NCI-H1694 (cell line): ENCODE data around the gene RAPGEF1.

Experiments
- DNase-seq: peaks from one replicate; lab custom pipeline; 2025; lab: John Stamatoyannopoulos, UW

The RAPGEF1 gene

DNA sequence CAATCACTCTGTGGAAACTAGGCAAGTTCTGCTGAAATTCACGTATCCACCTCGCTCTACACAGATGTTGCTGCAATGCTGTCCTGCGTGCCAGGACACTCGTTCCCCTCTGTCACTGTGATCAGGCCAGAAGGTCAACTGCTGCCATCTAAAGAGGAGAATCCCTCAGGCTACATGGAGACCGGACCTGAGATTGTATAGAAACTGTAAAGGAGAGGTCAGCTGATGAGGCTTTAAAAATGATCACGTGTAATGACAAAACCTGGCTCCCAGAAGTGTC is 114.4 kb downstream of the RAPGEF1 start:
- DNase-seq = no peak

DNA sequence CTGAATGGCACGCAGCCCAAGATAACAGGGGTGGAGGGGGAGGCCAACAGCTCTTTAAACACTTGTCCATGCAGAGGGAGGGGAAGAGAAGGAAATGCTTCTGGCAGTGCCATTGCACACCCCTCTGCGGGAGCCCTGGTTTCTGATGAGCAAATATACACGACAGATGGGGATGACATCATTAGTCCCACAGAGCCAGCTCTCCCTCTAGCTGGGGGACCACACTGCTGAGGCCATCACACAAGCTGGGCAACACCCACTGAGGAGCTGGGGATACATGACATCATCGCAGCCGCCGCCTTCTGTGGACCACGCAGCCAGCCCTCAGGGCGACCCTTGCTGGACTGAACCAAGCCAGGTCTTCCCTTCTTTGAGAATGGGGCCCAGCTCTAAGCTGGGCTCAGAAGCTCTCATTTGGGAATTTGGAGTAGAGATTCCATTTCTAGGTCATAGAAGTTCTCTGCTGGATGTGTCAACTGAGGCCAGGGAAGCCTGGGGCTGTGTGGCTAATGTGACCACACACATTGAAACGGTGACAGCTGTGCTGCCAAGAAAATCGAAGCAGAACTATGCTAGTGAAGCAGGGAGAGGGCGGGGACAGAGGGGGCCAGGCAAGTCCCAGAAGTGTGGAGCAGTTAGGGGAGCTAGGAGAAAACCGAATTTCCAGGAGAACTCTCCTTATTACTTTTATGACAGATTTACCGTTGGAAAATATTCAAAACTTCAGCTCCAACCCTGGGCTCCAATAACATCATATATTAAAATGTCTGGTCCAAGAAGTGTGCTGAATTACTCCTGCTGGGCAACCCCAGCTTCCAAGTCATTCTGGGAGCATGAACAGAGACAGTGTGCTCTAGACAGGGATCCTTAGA is 115.0 kb downstream of the RAPGEF1 start:
- peak; percentile 64 for DNase-seq

DNA sequence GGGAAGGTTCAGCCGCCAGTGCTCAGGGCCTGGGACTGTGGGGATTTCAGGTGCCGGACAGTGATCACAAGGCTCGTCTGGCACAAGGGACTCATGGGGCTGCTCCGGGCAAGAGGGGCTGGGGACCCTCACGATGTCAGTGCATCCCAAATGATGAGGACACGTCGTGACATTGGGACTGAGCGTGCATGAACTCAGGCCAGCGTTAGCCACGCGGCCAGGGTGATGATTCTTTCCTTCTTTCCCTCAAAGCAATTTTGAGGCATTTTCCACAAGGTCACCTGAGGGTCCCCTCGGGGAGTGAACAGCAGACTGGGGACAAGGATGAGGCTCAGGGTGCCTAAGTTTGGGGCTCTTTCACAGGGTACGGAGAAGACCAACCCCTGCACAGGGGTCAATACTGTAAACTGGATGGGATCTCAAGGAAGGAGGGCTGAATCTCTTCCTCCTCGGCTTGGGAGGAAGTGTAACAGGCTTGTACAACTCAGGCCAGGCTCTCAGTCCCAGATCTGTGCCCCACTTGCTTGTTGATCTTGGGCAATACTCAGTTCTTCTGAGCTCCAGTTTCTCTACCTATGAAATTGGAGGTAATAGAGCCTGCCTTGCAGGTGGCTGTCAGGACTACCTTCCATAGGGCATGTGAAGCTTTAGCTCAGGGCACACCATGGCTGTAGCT is 116.1 kb downstream of the RAPGEF1 start:
- no peak for DNase-seq

DNA sequence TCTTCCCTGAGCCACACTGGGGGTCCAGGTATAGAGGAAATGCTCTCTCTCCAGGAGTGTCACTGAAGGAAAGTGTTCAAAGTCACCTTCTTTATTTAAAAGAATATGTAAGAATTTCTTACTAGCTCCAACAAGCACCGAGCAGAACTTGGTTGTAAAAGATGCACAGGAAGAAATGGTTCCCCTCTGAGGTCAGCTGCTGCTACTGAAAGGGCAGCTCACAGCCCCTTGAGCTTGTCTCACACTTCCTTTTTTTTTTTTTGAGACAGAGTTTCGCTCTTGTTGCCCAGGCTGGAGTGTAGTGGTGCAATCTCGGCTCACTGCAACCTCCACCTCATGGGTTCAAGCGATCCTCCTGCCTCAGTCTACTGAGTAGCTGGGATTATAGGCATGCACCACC is 117.4 kb downstream of the RAPGEF1 start:
- no peak for DNase-seq

DNA sequence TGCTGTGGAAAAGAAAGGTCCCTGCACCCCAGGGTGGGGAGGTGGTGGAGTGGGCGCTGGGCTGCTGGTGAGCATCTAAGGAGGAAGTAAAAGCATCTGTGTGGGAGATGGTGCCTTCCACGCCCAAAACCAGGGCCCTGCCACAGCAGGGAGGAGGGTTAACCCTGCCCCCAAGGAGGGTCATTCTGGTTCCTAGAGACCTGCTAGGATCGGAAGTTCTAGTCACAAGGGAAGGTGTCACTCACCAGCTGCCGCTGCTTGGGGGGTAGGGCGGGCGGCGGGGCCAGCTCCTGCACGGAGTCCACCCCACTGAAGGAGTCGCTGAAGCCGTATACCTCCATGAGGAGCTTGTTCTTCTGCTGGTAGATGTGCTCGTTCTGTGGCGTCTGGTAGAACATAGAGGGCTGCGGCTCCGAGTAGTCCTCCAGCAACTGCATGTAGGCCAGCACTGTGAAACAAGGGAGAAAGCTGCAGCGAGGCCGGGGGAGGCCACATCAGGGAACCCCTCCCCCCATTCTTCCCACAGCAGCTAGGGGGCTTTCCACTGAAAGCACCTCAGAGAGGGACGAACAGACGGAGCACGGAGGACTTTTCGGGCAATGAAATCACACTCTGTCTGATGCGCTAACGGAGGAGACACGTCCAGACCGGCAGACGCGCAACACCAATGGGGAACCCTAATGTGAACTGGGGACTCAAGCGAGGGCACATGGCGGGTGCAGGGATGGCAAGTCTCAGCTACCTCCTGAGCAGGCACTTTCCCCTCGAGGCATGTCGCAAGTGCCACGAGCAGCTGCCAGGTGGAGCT is 118.1 kb downstream of the RAPGEF1 start:
- DNase-seq = no peak

DNA sequence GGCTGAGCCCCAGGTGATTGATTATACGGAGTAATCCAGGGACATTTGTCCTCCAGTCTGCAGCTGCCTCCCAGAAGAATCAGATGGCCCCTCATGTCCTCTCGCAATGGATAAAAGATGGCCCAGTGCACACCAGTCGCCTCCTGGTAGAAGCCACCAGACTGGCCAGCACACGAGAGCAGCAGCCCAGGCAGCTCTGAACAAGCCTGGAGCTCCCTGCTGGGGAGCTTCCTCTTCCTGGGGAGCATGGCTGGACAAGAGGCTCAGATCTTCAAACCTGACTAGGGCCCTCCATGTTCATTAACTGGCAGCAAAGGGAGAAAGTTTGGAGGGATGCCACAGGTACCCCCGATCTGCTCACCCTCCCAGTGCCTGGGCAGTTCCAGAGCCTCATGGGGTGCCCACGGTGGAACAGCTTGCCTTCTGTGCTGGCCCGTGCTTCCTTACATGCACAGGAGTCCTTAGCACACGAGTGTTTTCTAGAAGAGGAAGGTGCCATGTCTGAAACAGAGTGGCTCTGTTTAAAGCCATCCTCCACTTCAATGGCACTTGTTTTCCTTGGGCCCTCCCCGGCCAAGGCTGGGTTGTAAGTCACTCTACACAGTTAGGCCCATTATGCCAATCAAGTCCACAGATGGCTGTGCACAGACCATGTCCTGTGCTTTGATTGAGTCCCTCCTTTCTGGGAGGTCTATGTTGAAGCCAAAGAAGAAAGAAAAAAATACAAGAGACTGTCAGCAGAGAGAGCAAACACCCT is 118.9 kb downstream of the RAPGEF1 start:
- no peak for DNase-seq

DNA sequence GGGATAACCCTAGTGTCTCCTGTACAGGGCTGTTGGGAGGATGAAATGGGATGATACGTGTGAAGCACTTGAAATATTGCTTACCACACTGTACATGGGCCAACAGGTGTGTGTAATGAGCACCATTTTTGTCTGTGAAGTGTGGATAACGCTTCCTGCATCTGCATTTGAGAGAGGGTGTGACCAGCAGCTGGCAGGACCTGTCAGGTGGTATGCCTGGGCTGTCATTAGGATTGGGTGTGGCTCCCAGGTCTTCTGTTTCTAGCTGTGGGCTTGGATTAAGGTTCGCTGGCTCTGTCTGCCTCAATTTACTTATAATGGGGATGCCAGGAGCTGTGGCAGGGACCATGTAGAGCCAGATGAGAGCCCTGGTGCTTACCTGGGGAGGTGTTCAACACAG is 120.2 kb downstream of the RAPGEF1 start:
- DNase-seq = no peak

DNA sequence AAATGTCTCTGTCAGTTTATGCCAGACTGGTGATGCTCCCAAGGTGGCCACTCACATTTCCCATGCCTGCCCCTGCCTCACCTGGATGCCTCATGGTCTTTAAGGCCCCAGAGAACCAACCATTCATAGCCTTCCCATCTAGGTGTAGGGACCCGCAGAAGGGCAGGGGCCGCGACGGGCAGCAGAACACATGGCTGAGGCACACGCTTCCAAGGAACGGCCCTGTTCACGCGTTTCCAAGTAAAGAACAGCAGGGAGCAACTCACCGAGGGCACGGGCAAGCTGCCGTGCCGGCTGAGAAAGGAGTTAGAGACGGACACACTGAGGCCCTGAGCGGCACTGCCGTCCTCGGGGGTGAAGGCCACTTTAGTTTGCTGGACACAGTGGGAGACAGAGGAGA is 121.1 kb downstream of the RAPGEF1 start:
- DNase-seq = no peak

DNA sequence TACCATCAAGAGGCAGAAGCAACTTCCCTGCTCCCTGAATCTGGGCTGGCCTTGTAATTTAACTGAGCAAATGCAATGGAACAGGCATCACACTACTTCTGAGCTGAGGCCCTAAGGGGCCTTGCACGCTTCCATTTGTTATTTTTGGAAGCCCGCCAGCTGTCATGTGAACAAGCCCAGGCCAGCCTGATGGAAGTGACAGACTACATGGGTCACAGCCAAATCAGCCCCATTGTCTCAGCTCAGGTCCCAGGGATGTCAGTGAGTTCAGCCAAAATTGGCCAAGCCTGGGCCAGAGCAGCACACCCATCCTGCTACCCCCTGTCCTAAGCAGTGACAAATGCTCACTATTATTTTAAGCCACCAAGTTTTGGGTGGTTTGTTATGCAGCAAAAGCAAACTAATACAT is 121.8 kb downstream of the RAPGEF1 start:
- DNase-seq = peak; percentile 58

DNA sequence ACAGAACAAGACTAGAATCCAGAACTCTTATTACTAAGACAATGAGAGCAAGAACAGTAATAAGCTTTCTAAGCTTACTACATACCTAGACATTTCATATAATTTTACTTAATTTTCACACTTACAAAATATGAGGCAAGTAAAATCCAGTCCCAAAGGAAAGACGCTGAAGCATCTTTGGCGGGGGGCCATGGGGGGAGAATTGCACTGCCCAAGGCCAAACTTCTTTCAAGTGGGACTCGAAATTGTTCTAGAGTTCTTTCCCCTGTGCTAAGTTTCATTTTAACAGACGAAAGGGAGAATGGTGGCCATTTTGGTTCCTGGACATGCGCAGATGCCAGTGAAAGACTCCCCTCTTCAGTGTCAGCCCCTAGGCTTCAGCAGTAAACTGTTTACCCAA is 122.3 kb downstream of the RAPGEF1 start:
- no peak for DNase-seq

DNA sequence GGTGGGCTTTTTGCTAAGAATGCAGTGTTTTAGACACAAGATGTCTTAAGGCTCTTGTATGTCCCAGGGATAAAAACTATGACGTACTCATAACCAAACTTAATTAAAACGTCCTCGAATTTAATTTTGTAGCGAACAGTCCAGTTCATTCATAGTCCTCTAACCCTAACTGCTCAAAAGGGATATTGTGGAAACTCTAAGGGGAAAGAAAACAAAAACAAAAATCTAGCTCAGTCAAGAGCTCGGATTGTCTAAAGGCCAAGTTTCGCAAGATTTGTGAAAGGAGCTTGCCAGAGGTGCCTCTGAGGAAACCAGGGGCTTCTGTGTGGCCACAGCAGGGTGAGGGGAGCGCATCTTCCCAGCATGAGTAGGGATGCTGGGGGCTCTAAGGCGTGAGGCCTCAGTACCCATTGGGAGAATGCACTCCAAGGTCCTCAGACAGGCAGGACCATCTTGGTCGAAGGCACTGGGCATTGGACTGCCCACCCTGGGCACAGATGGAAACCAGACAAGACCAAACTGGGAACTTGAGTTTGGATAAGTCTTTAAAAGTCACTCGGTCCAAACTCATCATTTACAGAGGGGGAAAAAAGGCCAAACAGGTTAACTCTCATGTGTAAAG is 122.8 kb downstream of the RAPGEF1 start:
- no peak for DNase-seq

DNA sequence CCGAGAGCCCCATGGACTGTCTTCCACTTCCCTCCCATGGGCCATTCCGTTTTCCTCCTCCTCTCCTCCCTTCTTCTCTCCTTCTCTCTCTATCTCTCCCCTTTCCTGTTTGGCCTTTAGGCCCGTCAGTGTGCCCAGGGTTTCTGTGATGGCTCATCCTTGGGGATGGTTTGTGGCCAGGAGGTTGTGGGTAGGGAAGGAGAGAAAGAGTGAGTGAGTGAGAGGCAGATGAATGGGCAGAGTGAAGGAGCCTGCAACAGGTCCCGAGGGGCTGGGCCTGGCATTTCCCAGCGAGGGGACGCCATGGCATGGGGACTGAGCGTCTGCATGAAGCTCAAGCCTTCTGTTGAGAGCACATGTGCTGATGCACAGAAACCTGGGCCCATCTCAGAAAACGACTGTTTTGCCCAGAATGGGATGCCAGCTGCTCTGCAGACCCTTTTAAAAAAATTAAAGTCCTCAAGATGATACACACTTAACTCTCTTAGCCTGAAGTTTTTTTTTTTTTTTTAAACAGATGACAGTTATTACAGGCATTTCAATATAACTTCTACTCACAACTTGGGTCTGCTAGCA is 125.4 kb downstream of the RAPGEF1 start:
- DNase-seq = no peak

DNA sequence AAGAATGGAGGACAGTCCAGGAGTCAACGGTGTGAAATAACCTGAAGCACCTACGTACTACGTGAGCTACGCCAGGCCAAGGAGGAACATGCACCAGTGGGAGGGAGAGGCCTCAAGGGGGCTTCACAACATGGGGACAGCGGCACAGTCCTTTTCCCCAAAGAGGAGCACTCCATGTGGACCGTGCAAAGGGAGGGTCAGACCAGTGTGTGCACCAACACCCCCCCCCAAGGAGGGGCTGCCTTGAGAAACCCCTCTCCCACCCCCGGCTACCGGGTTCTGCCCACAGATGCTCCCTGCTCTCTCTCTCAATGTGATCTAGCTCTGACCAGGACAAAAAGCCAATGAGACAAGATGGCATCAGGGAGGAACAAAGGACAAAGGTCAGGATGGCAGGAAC is 126.0 kb downstream of the RAPGEF1 start:
- no peak for DNase-seq

DNA sequence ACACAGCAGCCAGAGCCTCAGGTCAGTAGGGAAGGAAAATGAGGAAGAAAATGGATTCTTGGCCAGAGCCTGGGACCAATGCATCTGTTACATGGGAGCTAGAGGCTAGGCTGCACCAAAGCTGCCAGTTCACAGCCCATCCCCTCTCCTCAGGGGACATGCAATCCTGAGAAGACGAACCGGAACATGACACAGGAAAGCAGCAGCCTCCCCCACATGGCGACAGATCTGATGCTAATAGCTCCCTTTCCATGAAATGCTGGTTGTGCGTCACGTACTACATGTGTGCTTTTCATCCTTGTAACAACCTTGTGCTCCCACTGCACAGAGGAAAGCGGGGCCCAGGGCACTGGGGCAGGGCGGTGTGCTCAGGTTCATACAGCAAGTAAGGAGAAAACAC is 127.0 kb downstream of the RAPGEF1 start:
- DNase-seq = no peak

DNA sequence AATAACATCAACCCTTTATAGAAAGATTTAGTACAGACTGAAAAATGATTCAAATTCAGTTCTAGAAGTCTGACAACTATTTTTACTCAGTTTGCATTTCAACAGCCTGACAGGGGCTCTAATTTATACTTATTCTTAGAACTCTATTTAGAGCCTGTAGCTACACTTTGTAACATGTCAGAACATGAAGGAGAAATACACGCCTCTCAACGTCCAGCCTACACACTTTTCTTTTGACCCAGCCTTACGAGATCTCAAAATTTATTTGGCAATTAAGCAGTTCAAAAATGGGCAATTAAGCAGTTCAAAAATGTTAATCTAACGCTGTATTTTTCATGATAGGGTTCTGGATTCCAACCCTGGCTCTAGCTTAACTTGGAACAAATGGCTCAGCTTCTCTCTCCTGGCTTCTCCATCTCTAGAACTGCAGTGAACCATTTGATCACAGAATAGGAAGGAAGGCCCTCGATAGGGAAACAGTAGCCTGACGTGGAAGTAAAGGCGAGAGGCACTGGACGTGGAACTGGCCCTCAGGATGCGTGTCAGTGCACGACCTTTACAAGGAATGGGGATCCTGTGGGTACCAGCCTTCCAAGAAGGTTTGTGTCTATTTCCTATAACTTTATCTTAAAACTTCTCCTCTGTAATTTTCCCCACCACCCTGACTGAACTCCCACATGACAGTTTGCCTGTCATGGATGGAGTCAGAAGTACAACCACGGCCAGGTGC is 128.1 kb downstream of the RAPGEF1 start:
- no peak for DNase-seq

DNA sequence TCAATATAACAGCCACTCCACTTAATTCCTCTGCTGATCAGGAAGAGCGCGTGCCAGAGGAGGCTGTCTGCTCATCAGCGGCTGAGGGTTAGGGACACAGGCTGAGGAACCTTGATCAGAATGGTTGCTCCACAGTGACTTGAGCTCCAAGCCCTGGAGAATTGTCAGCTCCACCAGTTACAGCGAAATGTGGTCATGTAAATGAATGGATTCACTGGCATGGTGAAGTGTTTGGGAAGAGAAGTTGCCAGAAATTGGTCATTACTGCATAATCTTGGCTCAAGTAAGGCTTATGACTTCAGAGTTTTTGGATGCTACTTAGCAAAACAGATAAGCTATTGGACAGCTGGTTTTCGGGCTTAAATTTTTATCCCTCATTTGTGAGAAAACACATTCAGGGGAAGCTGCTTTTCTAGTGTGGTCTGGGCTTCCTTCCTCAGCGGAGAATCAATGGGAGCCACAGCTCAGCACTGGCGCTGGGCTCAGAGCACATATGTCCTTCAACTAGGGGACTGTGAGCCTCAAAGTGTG is 129.6 kb downstream of the RAPGEF1 start:
- no peak for DNase-seq

DNA sequence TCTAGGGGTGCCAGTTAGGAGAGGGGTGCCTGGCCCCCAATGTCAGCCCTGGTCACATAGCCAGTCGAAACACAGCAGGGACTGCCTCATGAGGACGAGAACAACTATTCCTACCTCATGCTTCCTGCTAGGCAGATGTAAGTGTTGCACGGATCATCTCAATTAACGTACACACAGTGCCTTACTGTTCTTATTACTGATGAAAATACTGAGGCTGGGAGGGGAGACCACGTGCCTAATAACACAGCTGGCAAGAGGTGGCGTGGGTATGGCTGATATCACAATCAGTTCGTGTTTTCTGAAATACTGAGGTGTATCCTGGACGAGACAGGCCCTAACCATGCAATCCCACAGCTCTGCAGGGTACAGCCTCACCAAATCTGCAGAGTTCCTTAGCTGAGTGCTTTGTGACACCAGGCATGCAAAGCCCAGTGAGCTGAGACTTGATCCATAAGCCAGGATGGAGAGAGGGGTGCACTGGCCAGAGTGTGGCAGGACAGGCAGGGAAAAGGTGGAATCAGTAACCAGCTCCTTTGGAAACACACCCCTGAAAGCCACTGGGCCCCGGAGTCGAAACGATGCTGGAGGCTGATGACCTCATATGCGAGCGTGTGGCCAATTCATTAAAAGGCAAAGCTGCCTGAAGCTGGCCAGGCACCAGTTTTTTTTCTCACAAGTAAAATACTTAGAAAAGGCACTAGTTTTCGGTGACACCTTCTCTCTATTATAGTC is 130.6 kb downstream of the RAPGEF1 start:
- DNase-seq = no peak

DNA sequence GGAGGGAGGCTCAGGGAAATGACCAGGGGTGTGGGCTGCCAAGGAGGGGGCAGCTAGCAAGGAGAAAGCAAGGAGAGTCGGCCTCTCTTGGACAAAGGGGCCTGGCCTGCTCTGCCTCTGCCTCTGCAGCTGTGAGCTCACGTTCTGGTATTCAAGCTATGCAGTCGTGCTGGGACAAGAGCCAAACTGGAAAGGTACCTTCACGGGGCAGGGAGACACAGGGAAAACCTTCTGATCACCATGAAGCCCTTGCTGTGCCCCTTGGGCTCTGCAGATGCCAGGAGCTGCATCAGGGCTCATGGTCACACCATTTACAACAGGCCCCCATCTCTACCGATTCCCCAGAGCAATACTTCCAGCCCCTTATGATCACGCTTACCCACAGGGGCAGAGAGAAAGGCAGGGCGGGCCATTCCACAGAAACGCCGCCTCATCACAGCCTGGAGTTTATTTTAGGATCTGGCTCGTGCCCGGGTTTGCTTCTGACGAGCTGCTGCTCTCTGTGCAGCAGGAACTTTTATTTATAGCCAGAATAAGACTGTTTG is 131.3 kb downstream of the RAPGEF1 start:
- peak; percentile 50 for DNase-seq

DNA sequence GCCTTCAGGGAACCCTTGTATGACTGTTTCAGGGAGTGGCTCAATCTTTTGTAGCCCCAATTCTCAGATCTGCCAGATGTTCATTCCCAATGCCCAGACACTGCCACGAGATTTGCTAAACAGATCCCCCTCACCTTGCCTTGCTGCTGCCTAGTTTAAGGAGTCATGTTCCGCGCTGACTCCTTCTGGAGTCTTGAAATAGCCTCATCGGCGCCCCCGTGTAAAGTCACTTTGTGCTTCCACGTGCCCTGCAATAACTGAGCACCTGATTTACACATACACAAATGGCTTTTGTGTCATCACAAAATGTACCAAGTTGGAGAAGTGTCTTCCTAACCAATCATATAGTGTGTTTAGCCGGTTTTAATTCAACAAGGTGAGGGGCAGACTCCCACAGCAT is 132.3 kb downstream of the RAPGEF1 start:
- DNase-seq = no peak
